Peyer's patch (tissue), 4 donors: ENCODE data around the gene SOWAHB. TPM values are rescaled to one million over a fixed set of nuclear protein-coding genes. Genes with fewer than 3 reads are reported as not detected.

Experiments used
- DNase-seq, 3 donors: peaks; one replicate each; pipeline ENCODE4 v3.0.0-alpha.2; 2017 to 2019
- H3K27ac ChIP-seq, 4 donors: fragments of 200-600 bp; sonication (generic); one replicate each; pipeline ENCODE4 v1.5.1; 2016 to 2019
- H3K27me3 ChIP-seq, 2 donors: fragments of 200-600 bp; sonication (generic); one replicate each; pipeline ENCODE4 v1.5.1; 2019
- H3K36me3 ChIP-seq, 3 donors: fragments of 200-600 bp; sonication (generic); one replicate each; pipeline ENCODE4 v1.5.1; 2016 to 2019
- H3K4me1 ChIP-seq, 4 donors: fragments of 200-600 bp; sonication (generic); one replicate each; pipeline ENCODE4 v1.5.1; 2016 to 2019
- H3K4me3 ChIP-seq, 4 donors: fragments of 200-600 bp; sonication (generic); 1 replicate in 3 of 4; 2 replicates in 1 of 4; pipeline ENCODE4 v1.5.1; 2016 to 2019; ENCODE audit warnings: mild to moderate bottlenecking in 1 of 4
- H3K9me3 ChIP-seq, 4 donors: fragments of 200-600 bp; sonication (generic); one replicate each; pipeline ENCODE4 v1.5.1; 2016 to 2019; ENCODE audit warnings: mild to moderate bottlenecking in 1 of 4
- CTCF ChIP-seq, 6 experiments: fragments of 450-650 bp in 4 of 6; fragments of 200-600 bp in 2 of 6; sonication (generic) in 1 of 6; IDR thresholded peaks; one replicate each; pipeline ENCODE4 v1.5.1; 2017 to 2019; ENCODE audit warnings: antibody characterized with exemption in 6 of 6, mild to moderate bottlenecking in 3 of 6, moderate library complexity in 1 of 6
- POLR2A ChIP-seq, 2 donors: fragments of 450-650 bp; IDR thresholded peaks; one replicate each; pipeline ENCODE4 v1.5.1; 2017; ENCODE audit warnings: antibody characterized with exemption in 2 of 2, mild to moderate bottlenecking in 2 of 2, moderate library complexity in 2 of 2
- total RNA-seq, 4 donors: library from RNA; depleted of rRNA; stranded (reverse); fragments of >200 nt; gene quantifications; one replicate each; pipeline ENCODE4 v1.1.0, GENCODE V29; 2016

The SOWAHB gene
- total RNA-seq, 4 donors from 2014 or later, result 11.6 to 30.8 (median 27.4) TPM

- TF ChIP-seq POLR2A (IDR thresholded peaks at IDR 0.05), result no peak
- TF ChIP-seq CTCF (IDR thresholded peaks at IDR 0.05), result no peak
- DNase-seq, result no peak
- no peak overlapping the region for H3K4me3 ChIP-seq
These were observed 46.6 kb downstream of the SOWAHB start for GRCh38 chr4:76851375-76851774.

GRCh38 chr4:76850010-76850441 is 47.9 kb downstream of the SOWAHB start:
- H3K27me3 ChIP-seq, result no peaks in the 10 kb centered on the region
- peak in 1 of 3 donors; percentile 74 for DNase-seq

More at GRCh38 chr4:76851375-76851774, 46.6 kb downstream of the SOWAHB start:
- no peaks in the 10 kb centered on the region for H3K36me3 ChIP-seq
- no peaks in the 10 kb centered on the region for H3K27me3 ChIP-seq
- H3K4me1 ChIP-seq, result peaks cover 0 to 8% (median 3%) of the 10 kb centered on the region in 4 donors
- no peak overlapping the region for H3K27ac ChIP-seq
- H3K9me3 ChIP-seq, result no peaks in the 10 kb centered on the region

More at GRCh38 chr4:76850010-76850441, 47.9 kb downstream of the SOWAHB start:
- no peak overlapping the region for H3K4me3 ChIP-seq
- H3K27ac ChIP-seq, result no peak overlapping the region
- H3K9me3 ChIP-seq, result no peaks in the 10 kb centered on the region
- H3K36me3 ChIP-seq, result no peaks in the 10 kb centered on the region
- TF ChIP-seq CTCF (IDR thresholded peaks at IDR 0.05) (no peak), POLR2A (IDR thresholded peaks at IDR 0.05) (no peak)
- no peaks in the 10 kb centered on the region for H3K4me1 ChIP-seq

Other genes starting within 250 kb of the SOWAHB start
- gene SEPTIN11, start 51.6 kb upstream of the SOWAHB start, total RNA-seq, result 100 to 1,000 TPM in 1 of 4 donors, 10 to 100 TPM in 3; 58.8 to 354 (median 80.0) TPM
- gene CCNI, start 177.8 kb upstream of the SOWAHB start, total RNA-seq, result 100 to 1,000 TPM; 132 to 220 (median 176) TPM